K562 (cell line): ENCODE results near the gene ZNF552. TPM values are rescaled to one million over a fixed set of nuclear protein-coding genes. Genes with fewer than 3 reads are reported as not detected.

Source experiments
- ATF2 ChIP-seq: sonication (generic); formaldehyde crosslinking; IDR thresholded peaks from 2 replicates; pipeline ENCODE4 v1.8.1; 2022; ENCODE audit warnings: missing genetic modification reagents
- BRD4 ChIP-seq: fragments of 200-600 bp; sonication (generic); IDR thresholded peaks from 2 replicates; pipeline ENCODE4 v1.6.1; 2017; ENCODE audit warnings: inconsistent platforms
- CCNT2 ChIP-seq: IDR thresholded peaks from 2 replicates; pipeline ENCODE4 v1.6.1; 2011; ENCODE audit warnings: borderline replicate concordance, low read depth, mild to moderate bottlenecking, moderate library complexity, mixed read lengths, low read length; ENCODE audit not compliant: insufficient read length; ENCODE audit errors: extremely low read depth
- EGR1 ChIP-seq: fragments of 450-650 bp; conservative IDR thresholded peaks from 2 replicates; pipeline ENCODE4 v1.6.1; 2017; ENCODE audit warnings: mild to moderate bottlenecking
- FOXO4 ChIP-seq: fragments of 450-650 bp; formaldehyde crosslinking; IDR thresholded peaks from 2 replicates; pipeline ENCODE4 v1.4.0; 2020; ENCODE audit warnings: mild to moderate bottlenecking, moderate library complexity
- GABPB1 ChIP-seq: sonication (generic); formaldehyde crosslinking; IDR thresholded peaks from 2 replicates; pipeline ENCODE4 v1.8.0; 2022; ENCODE audit warnings: mild to moderate bottlenecking, missing genetic modification reagents
- HDGF ChIP-seq: fragments of 450-650 bp; IDR thresholded peaks from 2 replicates; pipeline ENCODE4 v1.6.1; 2016
- ILF3 ChIP-seq: fragments of 450-650 bp; IDR thresholded peaks from 2 replicates; pipeline ENCODE4 v1.6.1; 2018; ENCODE audit warnings: antibody characterized with exemption, mild to moderate bottlenecking, moderate library complexity, borderline replicate concordance
- JUN ChIP-seq, 2 experiments: sonication (generic) in 1 of 2; formaldehyde crosslinking in 1 of 2; IDR thresholded peaks; 2 replicates each; pipeline versions ENCODE4 v1.6.1 to v1.8.0; 2012 to 2022; ENCODE audit warnings: borderline replicate concordance in 2 of 2, mild to moderate bottlenecking in 2 of 2, improper control_type of control experiment in 1 of 2, low read depth in 1 of 2, low read length in 1 of 2, missing genetic modification reagents in 1 of 2
- MEF2D ChIP-seq: conservative IDR thresholded peaks from 2 replicates; pipeline ENCODE4 v1.6.1; 2016; ENCODE audit warnings: low read depth, missing genetic modification characterization, missing compliant biosample characterization
- NBN ChIP-seq: fragments of 450-650 bp; IDR thresholded peaks from 2 replicates; pipeline ENCODE4 v1.6.1; 2016; ENCODE audit warnings: low read depth, mild to moderate bottlenecking
- NFRKB ChIP-seq: fragments of 450-650 bp; IDR thresholded peaks from 2 replicates; pipeline ENCODE4 v1.6.1; 2016; ENCODE audit warnings: low read depth
- PPARD ChIP-seq: fragments of 250-450 bp; sonication (Bioruptor Pico); IDR thresholded peaks from 2 replicates; pipeline ENCODE4 v1.8.0; 2022; ENCODE audit warnings: inconsistent platforms, mild to moderate bottlenecking, moderate library complexity
- PRPF4 ChIP-seq: fragments of 200-400 bp; formaldehyde crosslinking; IDR thresholded peaks from one replicate; pipeline ENCODE4 v1.6.1; 2017; ENCODE audit warnings: low read length, low read depth, mild to moderate bottlenecking; ENCODE audit not compliant: insufficient read depth, poor library complexity, severe bottlenecking
- SP1 ChIP-seq: sonication (generic); formaldehyde crosslinking; IDR thresholded peaks from 2 replicates; pipeline ENCODE4 v1.8.1; 2022; ENCODE audit warnings: mild to moderate bottlenecking, missing genetic modification reagents
- TAF15 ChIP-seq: fragments of 200-400 bp; formaldehyde crosslinking; IDR thresholded peaks from 2 replicates; pipeline ENCODE4 v1.6.1; 2017; ENCODE audit warnings: mild to moderate bottlenecking, low read depth, low read length, moderate library complexity
- THRAP3 ChIP-seq: fragments of 450-650 bp; IDR thresholded peaks from 2 replicates; pipeline ENCODE4 v1.6.1; 2016; ENCODE audit warnings: mild to moderate bottlenecking, inconsistent platforms, borderline replicate concordance
- ZBED1 ChIP-seq: IDR thresholded peaks from 2 replicates; pipeline ENCODE4 v1.6.1; 2014
- ZNF217 ChIP-seq: sonication (generic); formaldehyde crosslinking; IDR thresholded peaks from 2 replicates; pipeline ENCODE4 v1.8.0; 2022; ENCODE audit warnings: mild to moderate bottlenecking, missing genetic modification reagents
- polyA plus RNA-seq, 8 experiments: library from polyadenylated mRNA; depleted of rRNA in 4 of 8; stranded (reverse) in 5 of 8; unstranded in 3 of 8; fragments of >200 nt; fragmentation: Nextera tagmentation in 2 of 8; fragmentation: Illumina TruSeq in 1 of 8; extraction: Ambion mirVana in 2 of 8; extraction: Trizol in 1 of 8; gene quantifications; 2 replicates each; pipeline versions ENCODE4 v1.2.1 to v1.2.3, GENCODE V29; 2011 to 2014; ENCODE audit warnings: inconsistent platforms in 1 of 8, missing spikeins in 1 of 8
- total RNA-seq, 7 experiments: library from RNA; depleted of rRNA in 6 of 7; stranded (reverse); fragments of >200 nt in 6 of 7; fragmentation: Illumina TruSeq in 2 of 7; extraction: Trizol in 2 of 7; gene quantifications; 2 replicates each; pipeline versions ENCODE4 v1.2.1 to v1.2.3, GENCODE V29; 2011 to 2021; ENCODE audit warnings: low replicate concordance in 1 of 7
- TF ChIP-seq, protein P1 (sequence below): sonication (generic); formaldehyde crosslinking; IDR thresholded peaks from 2 replicates; pipeline ENCODE4 v1.8.1; 2023; ENCODE audit warnings: mild to moderate bottlenecking, missing genetic modification reagents
- TF ChIP-seq, protein P2 (sequence below): fragments of 450-650 bp; formaldehyde crosslinking; conservative IDR thresholded peaks from 2 replicates; pipeline ENCODE4 v1.4.0; 2022; ENCODE audit warnings: mild to moderate bottlenecking, missing genetic modification characterization

Gene ZNF552
- total and polyA plus RNA-seq, 9 of the 15 experiments (the other 6 are each of a cell fraction or from before 2014, with no cell fraction given), result 4.4 to 12.4 (median 8.5) TPM

DNA sequence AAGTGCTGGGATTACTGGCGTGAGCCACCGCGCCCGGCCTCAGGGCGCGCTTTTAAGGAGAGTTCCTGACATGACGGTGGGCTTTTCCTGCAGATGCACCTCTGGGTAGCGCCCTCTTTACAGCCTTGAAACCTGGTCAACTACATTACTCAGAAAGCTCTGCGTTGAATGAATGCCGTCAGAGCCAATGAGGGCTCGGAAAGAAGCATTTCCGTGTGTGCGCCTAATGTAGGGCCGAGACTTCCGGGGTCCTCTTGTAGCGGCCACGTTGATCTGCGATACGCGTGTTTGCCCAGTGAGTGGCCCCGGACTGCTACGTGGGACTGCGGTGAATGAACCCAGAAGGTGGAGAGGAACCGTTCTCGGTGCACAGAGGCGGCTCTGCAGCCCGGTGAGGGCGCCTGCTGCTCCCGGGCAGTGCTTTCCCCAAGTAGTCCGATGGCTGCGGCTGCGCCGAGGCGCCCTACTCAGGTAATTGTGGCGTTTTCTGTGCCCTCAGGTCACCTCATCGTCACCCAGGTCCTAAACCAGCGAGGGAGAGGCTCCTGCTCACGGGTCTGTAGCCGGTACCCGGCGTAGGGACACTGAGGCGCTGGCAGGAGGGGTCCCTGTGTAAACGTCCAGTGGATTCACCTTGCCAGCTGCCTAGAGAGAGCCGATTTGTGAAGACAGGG is 4.9 kb upstream of the ZNF552 start (continued):
- TF ChIP-seq CCNT2 (no peak), THRAP3 (no peak), GABPB1 (CRISPR knock-in tag) (peak; percentile 91), EGR1 (no peak), ZNF217 (no peak), FOXO4 (CRISPR knock-in tag) (no peak), PPARD (CRISPR knock-in tag) (no peak), TAF15 (no peak), JUN (IDR thresholded peaks at IDR 0.05; ENCODE audit: borderline replicate concordance, low read depth, low read length) (no peak), JUN (CRISPR knock-in tag; IDR thresholded peaks at IDR 0.05; ENCODE audit: borderline replicate concordance) (no peak), HDGF (no peak), ZBED1 (no peak), ATF2 (CRISPR knock-in tag) (no peak), PRPF4 (no peak), ILF3 (no peak), BRD4 (no peak), MEF2D (tag) (no peak), NBN (no peak), SP1 (CRISPR knock-in tag) (no peak; the same call in 1 of the 2 replicates), NFRKB (peak; percentile 66; the same call in 1 of the 2 replicates)
- TF ChIP-seq, protein P1, sequence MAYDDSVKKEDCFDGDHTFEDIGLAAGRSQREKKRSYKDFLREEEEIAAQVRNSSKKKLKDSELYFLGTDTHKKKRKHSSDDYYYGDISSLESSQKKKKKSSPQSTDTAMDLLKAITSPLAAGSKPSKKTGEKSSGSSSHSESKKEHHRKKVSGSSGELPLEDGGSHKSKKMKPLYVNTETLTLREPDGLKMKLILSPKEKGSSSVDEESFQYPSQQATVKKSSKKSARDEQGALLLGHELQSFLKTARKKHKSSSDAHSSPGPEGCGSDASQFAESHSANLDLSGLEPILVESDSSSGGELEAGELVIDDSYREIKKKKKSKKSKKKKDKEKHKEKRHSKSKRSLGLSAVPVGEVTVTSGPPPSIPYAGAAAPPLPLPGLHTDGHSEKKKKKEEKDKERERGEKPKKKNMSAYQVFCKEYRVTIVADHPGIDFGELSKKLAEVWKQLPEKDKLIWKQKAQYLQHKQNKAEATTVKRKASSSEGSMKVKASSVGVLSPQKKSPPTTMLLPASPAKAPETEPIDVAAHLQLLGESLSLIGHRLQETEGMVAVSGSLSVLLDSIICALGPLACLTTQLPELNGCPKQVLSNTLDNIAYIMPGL, result no peak
- TF ChIP-seq, protein P2, sequence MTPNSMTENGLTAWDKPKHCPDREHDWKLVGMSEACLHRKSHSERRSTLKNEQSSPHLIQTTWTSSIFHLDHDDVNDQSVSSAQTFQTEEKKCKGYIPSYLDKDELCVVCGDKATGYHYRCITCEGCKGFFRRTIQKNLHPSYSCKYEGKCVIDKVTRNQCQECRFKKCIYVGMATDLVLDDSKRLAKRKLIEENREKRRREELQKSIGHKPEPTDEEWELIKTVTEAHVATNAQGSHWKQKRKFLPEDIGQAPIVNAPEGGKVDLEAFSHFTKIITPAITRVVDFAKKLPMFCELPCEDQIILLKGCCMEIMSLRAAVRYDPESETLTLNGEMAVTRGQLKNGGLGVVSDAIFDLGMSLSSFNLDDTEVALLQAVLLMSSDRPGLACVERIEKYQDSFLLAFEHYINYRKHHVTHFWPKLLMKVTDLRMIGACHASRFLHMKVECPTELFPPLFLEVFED (CRISPR knock-in tag), result no peak
